Parathyroid adenoma (tissue), 2 donors: Measurements from ENCODE around the gene SH3GL3.

ENCODE experiments used
- H2AFZ ChIP-seq: fragments of 300-600 bp; sonication (generic); one replicate; pipeline ENCODE4 v1.7.0; 2017; ENCODE audit warnings: antibody characterized with exemption, mild to moderate bottlenecking
- H3K27ac ChIP-seq: fragments of 300-600 bp; sonication (generic); one replicate; pipeline ENCODE4 v1.7.0; 2017
- H3K27me3 ChIP-seq: fragments of 300-600 bp; sonication (generic); one replicate; pipeline ENCODE4 v1.7.0; 2017; ENCODE audit warnings: low read length; ENCODE audit not compliant: control insufficient read depth, insufficient read depth
- H3K36me3 ChIP-seq: fragments of 300-600 bp; sonication (generic); one replicate; pipeline ENCODE4 v1.7.0; 2017; ENCODE audit warnings: low read length; ENCODE audit not compliant: control insufficient read depth, insufficient read depth
- H3K4me1 ChIP-seq: fragments of 300-600 bp; sonication (generic); one replicate; pipeline ENCODE4 v1.7.0; 2017; ENCODE audit warnings: control low read depth
- H3K4me2 ChIP-seq: fragments of 300-600 bp; sonication (generic); one replicate; pipeline ENCODE4 v1.7.0; 2017; ENCODE audit warnings: low read length
- H3K4me3 ChIP-seq: fragments of 300-600 bp; sonication (generic); one replicate; pipeline ENCODE4 v1.7.0; 2017; ENCODE audit warnings: low read depth, low read length
- H3K79me2 ChIP-seq: fragments of 300-600 bp; sonication (generic); one replicate; pipeline ENCODE4 v1.7.0; 2017; ENCODE audit warnings: control low read depth
- H3K9ac ChIP-seq: fragments of 300-600 bp; sonication (generic); one replicate; pipeline ENCODE4 v1.7.0; 2017; ENCODE audit warnings: mild to moderate bottlenecking
- H3K9me3 ChIP-seq: fragments of 300-600 bp; sonication (generic); one replicate; pipeline ENCODE4 v1.7.0; 2017; ENCODE audit warnings: low read length; ENCODE audit not compliant: control insufficient read depth
- TF ChIP-seq, protein P1 (sequence below): fragments of 300-600 bp; sonication (generic); IDR thresholded peaks from one replicate; pipeline ENCODE4 v1.7.0; 2017; ENCODE audit warnings: antibody characterized with exemption, mild to moderate bottlenecking
- donor health status: primary hyperparathyroidism.

Gene SH3GL3

DNA sequence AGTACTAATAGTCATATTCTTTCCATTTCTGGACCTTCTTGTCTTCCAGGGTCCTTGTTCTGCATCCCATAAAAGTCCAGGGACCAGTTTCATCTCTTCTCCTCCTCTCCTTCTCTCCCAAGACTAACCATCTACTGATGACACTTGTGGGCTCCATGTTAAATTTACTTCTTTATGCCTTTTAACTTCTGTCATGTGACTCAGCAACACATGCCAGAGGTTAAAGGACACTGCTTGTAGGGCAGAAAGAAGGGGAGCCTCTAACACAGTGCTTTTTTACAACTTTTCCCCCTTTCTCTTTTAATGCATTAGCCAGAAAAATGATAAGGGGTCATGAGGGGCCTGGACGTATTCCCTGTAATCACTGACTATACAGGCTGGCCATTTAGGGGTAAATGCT lies 10.0 kb downstream of the SH3GL3 start:
- Histone ChIP-seq H3K4me3 (no peak overlapping the region), H3K79me2 (no peaks in the 10 kb centered on the region), H2AFZ (no peak overlapping the region), H3K27me3 (no peaks in the 10 kb centered on the region), H3K9ac (no peak overlapping the region), H3K4me1 (no peaks in the 10 kb centered on the region), H3K36me3 (no peaks in the 10 kb centered on the region), H3K27ac (no peak overlapping the region), H3K4me2 (no peak overlapping the region), H3K9me3 (no peaks in the 10 kb centered on the region)
- TF ChIP-seq, protein P1, sequence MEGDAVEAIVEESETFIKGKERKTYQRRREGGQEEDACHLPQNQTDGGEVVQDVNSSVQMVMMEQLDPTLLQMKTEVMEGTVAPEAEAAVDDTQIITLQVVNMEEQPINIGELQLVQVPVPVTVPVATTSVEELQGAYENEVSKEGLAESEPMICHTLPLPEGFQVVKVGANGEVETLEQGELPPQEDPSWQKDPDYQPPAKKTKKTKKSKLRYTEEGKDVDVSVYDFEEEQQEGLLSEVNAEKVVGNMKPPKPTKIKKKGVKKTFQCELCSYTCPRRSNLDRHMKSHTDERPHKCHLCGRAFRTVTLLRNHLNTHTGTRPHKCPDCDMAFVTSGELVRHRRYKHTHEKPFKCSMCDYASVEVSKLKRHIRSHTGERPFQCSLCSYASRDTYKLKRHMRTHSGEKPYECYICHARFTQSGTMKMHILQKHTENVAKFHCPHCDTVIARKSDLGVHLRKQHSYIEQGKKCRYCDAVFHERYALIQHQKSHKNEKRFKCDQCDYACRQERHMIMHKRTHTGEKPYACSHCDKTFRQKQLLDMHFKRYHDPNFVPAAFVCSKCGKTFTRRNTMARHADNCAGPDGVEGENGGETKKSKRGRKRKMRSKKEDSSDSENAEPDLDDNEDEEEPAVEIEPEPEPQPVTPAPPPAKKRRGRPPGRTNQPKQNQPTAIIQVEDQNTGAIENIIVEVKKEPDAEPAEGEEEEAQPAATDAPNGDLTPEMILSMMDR = no peak

DNA sequence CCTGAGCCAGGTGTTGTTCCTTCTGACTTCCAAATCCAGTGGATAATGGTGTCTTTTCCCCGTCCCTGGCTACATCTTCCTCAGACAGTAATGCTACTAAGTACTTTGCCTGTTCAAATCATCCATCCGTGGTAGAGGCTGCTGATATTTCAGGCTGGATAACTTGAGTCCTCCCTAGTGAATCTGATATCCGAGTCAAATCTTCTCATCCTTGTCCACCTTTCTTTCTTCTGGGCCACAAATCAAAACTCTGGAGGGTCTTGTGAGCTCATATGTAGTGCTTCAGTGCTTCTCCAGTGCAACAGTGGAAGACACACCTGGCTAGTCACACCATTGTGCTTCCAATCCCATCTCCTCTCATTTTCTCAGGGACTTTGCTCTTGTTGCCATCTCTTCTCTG lies 11.2 kb downstream of the SH3GL3 start:
- Histone ChIP-seq H3K27me3 (no peaks in the 10 kb centered on the region), H3K4me2 (no peak overlapping the region), H3K79me2 (no peaks in the 10 kb centered on the region), H3K4me1 (no peaks in the 10 kb centered on the region), H3K4me3 (no peak overlapping the region), H3K9me3 (no peaks in the 10 kb centered on the region), H3K36me3 (no peaks in the 10 kb centered on the region), H3K9ac (no peak overlapping the region), H3K27ac (no peak overlapping the region), H2AFZ (no peak overlapping the region)
- TF ChIP-seq, protein P1 = no peak

DNA sequence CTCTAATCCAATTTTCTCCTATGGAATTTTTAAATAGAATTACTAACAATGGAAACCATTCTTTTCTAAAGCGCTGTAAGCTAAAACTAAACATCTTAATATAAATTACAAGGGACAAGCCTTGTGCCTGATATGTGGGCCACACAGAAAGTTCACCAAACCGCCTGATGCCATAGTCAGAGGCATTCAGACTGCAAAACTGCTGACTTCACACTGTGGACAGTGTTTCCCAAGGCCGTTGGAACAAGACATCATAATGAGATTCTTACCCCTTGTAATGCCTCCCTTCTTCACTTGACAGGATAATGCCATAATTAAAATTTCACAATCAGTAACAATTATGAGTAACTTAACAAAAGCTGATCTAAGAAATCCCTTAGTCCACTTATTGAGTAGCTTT lies 14.9 kb downstream of the SH3GL3 start:
- H3K27me3 ChIP-seq = no peaks in the 10 kb centered on the region
- no peak overlapping the region for H3K4me2 ChIP-seq
- TF ChIP-seq, protein P1 = no peak
- H3K4me3 ChIP-seq = no peak overlapping the region
- H3K36me3 ChIP-seq = no peaks in the 10 kb centered on the region
- H3K4me1 ChIP-seq = no peaks in the 10 kb centered on the region
- H3K9me3 ChIP-seq = no peaks in the 10 kb centered on the region
- H2AFZ ChIP-seq = no peak overlapping the region
- H3K9ac ChIP-seq = no peak overlapping the region
- no peak overlapping the region for H3K27ac ChIP-seq
- H3K79me2 ChIP-seq = no peaks in the 10 kb centered on the region

DNA sequence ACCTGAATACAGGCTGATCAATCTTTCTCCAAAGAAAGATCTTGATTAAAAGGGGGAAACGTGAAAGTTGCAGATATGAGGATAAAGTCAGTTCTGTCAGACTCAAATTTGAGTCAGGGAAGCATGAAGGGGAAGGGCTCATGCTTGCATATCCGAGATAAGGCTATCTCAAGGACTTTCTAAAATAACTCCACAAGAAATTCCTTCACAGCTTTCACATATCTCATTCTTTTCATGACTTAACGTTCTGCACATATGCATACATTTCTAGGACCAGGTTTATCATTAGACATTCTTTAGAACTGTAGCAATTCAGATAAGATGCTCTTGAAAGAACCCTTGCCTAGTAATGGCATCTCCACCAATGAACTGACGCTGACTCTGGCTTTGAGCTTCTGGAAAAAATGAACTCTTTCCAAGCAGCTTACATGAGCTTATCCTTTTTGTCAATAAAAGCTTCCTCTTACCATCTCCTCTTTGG lies 15.9 kb downstream of the SH3GL3 start:
- H3K4me2 ChIP-seq = no peak overlapping the region

DNA sequence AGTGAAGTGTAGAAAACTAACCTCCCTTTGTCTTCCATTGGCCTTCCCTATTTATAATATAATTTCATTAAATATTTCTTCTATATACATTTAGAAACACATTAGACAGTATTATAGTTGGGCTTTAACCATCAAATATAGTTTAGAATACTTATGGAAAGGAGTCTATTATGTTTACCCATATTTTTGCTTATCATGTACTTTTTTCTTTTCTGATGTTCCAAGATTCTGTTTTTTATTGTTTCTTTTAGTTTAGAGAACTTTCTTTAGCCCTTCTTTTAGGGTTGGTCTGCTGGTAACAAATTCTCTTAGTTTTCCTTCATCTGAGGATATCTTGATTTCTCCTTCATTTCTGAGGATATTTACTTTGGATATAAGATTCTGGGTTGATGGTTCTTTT lies 23.7 kb downstream of the SH3GL3 start:
- no peaks in the 10 kb centered on the region for H3K79me2 ChIP-seq
- TF ChIP-seq, protein P1 = no peak
- no peak overlapping the region for H2AFZ ChIP-seq
- no peaks in the 10 kb centered on the region for H3K4me1 ChIP-seq
- no peaks in the 10 kb centered on the region for H3K27me3 ChIP-seq
- H3K4me3 ChIP-seq = no peak overlapping the region
- H3K9ac ChIP-seq = no peak overlapping the region
- no peak overlapping the region for H3K4me2 ChIP-seq
- H3K36me3 ChIP-seq = no peaks in the 10 kb centered on the region
- H3K27ac ChIP-seq = no peak overlapping the region
- no peaks in the 10 kb centered on the region for H3K9me3 ChIP-seq

More for the DNA sequence above, 15.9 kb downstream of the SH3GL3 start:
- H3K4me3 ChIP-seq = no peak overlapping the region
- no peak overlapping the region for H3K27ac ChIP-seq
- H3K27me3 ChIP-seq = no peaks in the 10 kb centered on the region
- no peak overlapping the region for H2AFZ ChIP-seq
- no peaks in the 10 kb centered on the region for H3K9me3 ChIP-seq
- H3K4me1 ChIP-seq = no peaks in the 10 kb centered on the region
- TF ChIP-seq, protein P1 = no peak
- no peak overlapping the region for H3K9ac ChIP-seq
- H3K36me3 ChIP-seq = no peaks in the 10 kb centered on the region
- no peaks in the 10 kb centered on the region for H3K79me2 ChIP-seq
